Heart left ventricle (tissue), 13 donors: Measurements from ENCODE around the gene RAB13.

Source experiments
- POLR2A ChIP-seq, 2 donors: fragments of 450-650 bp; IDR thresholded peaks; one replicate each; pipeline ENCODE4 v1.6.1; 2017; ENCODE audit warnings: antibody characterized with exemption in 2 of 2, mild to moderate bottlenecking in 2 of 2, moderate library complexity in 2 of 2
- TF ChIP-seq, protein P1 (sequence below), 12 donors: fragments of 200-600 bp; sonication (generic) in 4 of 12; IDR thresholded peaks; one replicate each; pipeline versions ENCODE4 v1.5.0 to v1.8.0; 2018 to 2022; ENCODE audit warnings: antibody characterized with exemption in 12 of 12, mild to moderate bottlenecking in 5 of 12
- donor health status: ischemic (EF 13 %, LVEDD 7.1; RV severe dilation, severe dysfunction).
- donor health status: DM: no; HTN: yes; CAD: no.
- donor health status: DM: no; HTN: no; CAD: no.
- donor health status: ischemic (EF 25% LVEDD 6.9; RV normal size, moderate dysfunction).
- donor health status: ischemic (EF 25% LVEDD 5.7; RV mildly dilated, moderate dysfunction).
- donor health status: ischemic (EF 35%, LVEDD 5.7; RV mildly dilated, moderate dysfunction).
- donor health status: nonischemic (EF 11% LVEDD 7.7; RV severe dilation, severe dysfunction).
- donor health status: DM: yes; HTN: yes; CAD: no.
- donor health status: PGD.
- donor health status: ischemic (EF 29% LVEDD 5.4; RV normal size, mild dysfunction).
- donor health status: nonischemic (EF 23%, LVEDD 6.1; RV moderate dilation, normal function).

- TF ChIP-seq, protein P1, sequence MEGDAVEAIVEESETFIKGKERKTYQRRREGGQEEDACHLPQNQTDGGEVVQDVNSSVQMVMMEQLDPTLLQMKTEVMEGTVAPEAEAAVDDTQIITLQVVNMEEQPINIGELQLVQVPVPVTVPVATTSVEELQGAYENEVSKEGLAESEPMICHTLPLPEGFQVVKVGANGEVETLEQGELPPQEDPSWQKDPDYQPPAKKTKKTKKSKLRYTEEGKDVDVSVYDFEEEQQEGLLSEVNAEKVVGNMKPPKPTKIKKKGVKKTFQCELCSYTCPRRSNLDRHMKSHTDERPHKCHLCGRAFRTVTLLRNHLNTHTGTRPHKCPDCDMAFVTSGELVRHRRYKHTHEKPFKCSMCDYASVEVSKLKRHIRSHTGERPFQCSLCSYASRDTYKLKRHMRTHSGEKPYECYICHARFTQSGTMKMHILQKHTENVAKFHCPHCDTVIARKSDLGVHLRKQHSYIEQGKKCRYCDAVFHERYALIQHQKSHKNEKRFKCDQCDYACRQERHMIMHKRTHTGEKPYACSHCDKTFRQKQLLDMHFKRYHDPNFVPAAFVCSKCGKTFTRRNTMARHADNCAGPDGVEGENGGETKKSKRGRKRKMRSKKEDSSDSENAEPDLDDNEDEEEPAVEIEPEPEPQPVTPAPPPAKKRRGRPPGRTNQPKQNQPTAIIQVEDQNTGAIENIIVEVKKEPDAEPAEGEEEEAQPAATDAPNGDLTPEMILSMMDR (IDR thresholded peaks at IDR 0.05) = no peak
- no peak for TF ChIP-seq POLR2A (IDR thresholded peaks at IDR 0.05)
Observed at GRCh38 chr1:153968972-153969371, 17.2 kb downstream of the RAB13 start.
